Right ventricle myocardium inferior (tissue), 1 donor: ENCODE results near the gene CYFIP1. TPM values are rescaled to one million over a fixed set of nuclear protein-coding genes. Genes with fewer than 3 reads are reported as not detected.

Source experiments
- total RNA-seq: library from RNA; stranded (reverse); fragmentation: NEBNext Ultra II Directional; extraction: Animal tissue kit (Norgen Biotek cat#: 25700); gene quantifications from one replicate; pipeline ENCODE4 v1.2.1, GENCODE V29; 2021
- donor health status: DM: no; HTN: yes; CAD: no; lungs with severe emphysema.

CYFIP1 gene
- total RNA-seq, 1 donor from 2014 or later = 32.1 TPM

Other genes starting within 250 kb of the CYFIP1 start
- 5.4 TPM for gene NIPA1, start 193.7 kb downstream of the CYFIP1 start, total RNA-seq
- 22.6 TPM for gene NIPA2, start 141.7 kb downstream of the CYFIP1 start, total RNA-seq
- 11.3 TPM for gene TUBGCP5, start 59.2 kb upstream of the CYFIP1 start, total RNA-seq
- not detected for gene GOLGA6L1, start 156.5 kb upstream of the CYFIP1 start, total RNA-seq